ENCODE data around the gene SHISA9.

Gene SHISA9

DNA sequence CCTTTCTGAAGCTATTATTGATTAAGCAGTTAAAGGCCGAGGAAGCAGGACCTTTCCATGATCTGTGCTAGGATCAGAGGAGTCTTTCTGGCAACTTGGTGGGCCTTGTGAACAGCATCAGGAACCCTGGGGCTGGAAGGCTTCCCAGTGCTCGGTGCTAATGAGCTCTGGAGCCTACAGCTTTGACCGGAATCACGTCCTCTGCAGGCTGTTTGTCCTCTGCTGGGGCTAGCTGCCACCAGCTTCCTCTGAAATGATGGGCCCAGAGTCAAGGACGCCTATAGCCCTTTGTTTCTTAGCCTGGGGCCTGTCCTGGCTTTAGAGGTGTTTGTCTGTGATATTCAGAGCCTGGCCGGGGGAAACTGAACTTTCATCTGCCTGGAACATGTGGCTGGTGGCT, 111.6 kb downstream of the SHISA9 start:
- H3K9me3 ChIP-seq (ENCODE audit: insufficient read depth, low read depth, low read length) = no peaks in the 10 kb centered on the region
- H3K4me1 ChIP-seq (ENCODE audit: insufficient read depth, low read length, poor library complexity, severe bottlenecking) = no peaks in the 10 kb centered on the region
- no peaks in the 10 kb centered on the region for H3K36me3 ChIP-seq (ENCODE audit: insufficient read depth, low read length)
- no peaks in the 10 kb centered on the region for H4K20me1 ChIP-seq (ENCODE audit: insufficient read depth, low read length, poor library complexity, severe bottlenecking)
- H3K27me3 ChIP-seq (ENCODE audit: insufficient read depth, low read length, poor library complexity, severe bottlenecking) = no peaks in the 10 kb centered on the region
- H3F3A ChIP-seq (ENCODE audit: low read depth) = no peaks in the 10 kb centered on the region
- H3K9me2 ChIP-seq (replicated peaks; ENCODE audit: low read depth, low read length) = no peaks in the 10 kb centered on the region
- no peaks in the 10 kb centered on the region for H3K79me2 ChIP-seq (ENCODE audit: insufficient read depth, low read length)
- H3K4me3 ChIP-seq (ENCODE audit: low read length, poor library complexity, severe bottlenecking) = no peak overlapping the region
- TF ChIP-seq EZH2phosphoT487 (IDR thresholded peaks at IDR 0.05; ENCODE audit: borderline replicate concordance) = no peak
- TF ChIP-seq, protein P1, sequence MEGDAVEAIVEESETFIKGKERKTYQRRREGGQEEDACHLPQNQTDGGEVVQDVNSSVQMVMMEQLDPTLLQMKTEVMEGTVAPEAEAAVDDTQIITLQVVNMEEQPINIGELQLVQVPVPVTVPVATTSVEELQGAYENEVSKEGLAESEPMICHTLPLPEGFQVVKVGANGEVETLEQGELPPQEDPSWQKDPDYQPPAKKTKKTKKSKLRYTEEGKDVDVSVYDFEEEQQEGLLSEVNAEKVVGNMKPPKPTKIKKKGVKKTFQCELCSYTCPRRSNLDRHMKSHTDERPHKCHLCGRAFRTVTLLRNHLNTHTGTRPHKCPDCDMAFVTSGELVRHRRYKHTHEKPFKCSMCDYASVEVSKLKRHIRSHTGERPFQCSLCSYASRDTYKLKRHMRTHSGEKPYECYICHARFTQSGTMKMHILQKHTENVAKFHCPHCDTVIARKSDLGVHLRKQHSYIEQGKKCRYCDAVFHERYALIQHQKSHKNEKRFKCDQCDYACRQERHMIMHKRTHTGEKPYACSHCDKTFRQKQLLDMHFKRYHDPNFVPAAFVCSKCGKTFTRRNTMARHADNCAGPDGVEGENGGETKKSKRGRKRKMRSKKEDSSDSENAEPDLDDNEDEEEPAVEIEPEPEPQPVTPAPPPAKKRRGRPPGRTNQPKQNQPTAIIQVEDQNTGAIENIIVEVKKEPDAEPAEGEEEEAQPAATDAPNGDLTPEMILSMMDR (conservative IDR thresholded peaks at IDR 0.05; ENCODE audit: low read length) = no peak
- H2AFZ ChIP-seq (ENCODE audit: low read length) = no peak overlapping the region
- H3K9ac ChIP-seq (ENCODE audit: low read depth, low read length, poor library complexity, severe bottlenecking) = no peak overlapping the region
- no peak overlapping the region for H3K4me2 ChIP-seq (ENCODE audit: low read depth, low read length, poor library complexity, severe bottlenecking)

DNA sequence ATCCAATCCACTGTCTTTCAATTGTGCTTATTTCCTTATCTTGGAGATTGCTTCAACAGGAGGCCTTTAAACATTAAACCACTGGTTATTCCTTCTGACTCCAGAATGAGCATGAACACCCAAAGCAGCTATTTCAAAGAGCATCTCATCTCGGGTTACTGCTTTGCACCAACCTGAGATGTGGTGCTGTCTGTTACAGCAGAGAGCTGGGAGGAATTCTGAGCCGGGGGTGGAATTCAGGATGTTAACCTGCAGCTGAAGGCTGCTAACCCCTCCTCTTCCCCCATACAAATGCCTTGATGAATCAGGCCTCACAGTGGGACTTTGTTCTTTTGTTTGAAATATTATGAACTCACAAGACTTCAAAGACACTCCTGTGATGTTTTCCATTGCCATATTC, 113.1 kb downstream of the SHISA9 start:
- H3K79me2 ChIP-seq (ENCODE audit: insufficient read depth, low read length) = no peaks in the 10 kb centered on the region
- no peaks in the 10 kb centered on the region for H3K9me2 ChIP-seq (replicated peaks; ENCODE audit: low read depth, low read length)
- H3K9ac ChIP-seq (ENCODE audit: low read depth, low read length, poor library complexity, severe bottlenecking) = no peak overlapping the region
- TF ChIP-seq EZH2phosphoT487 (IDR thresholded peaks at IDR 0.05; ENCODE audit: borderline replicate concordance) = no peak
- TF ChIP-seq, protein P1 (conservative IDR thresholded peaks at IDR 0.05; ENCODE audit: low read length) = no peak
- no peak overlapping the region for H3K4me2 ChIP-seq (ENCODE audit: low read depth, low read length, poor library complexity, severe bottlenecking)
- no peak overlapping the region for H2AFZ ChIP-seq (ENCODE audit: low read length)
- H3K27me3 ChIP-seq (ENCODE audit: insufficient read depth, low read length, poor library complexity, severe bottlenecking) = no peaks in the 10 kb centered on the region
- no peaks in the 10 kb centered on the region for H3K9me3 ChIP-seq (ENCODE audit: insufficient read depth, low read depth, low read length)
- no peaks in the 10 kb centered on the region for H3K36me3 ChIP-seq (ENCODE audit: insufficient read depth, low read length)
- no peaks in the 10 kb centered on the region for H3K4me1 ChIP-seq (ENCODE audit: insufficient read depth, low read length, poor library complexity, severe bottlenecking)
- H4K20me1 ChIP-seq (ENCODE audit: insufficient read depth, low read length, poor library complexity, severe bottlenecking) = no peaks in the 10 kb centered on the region
- H3K4me3 ChIP-seq (ENCODE audit: low read length, poor library complexity, severe bottlenecking) = no peak overlapping the region
- no peaks in the 10 kb centered on the region for H3F3A ChIP-seq (ENCODE audit: low read depth)

DNA sequence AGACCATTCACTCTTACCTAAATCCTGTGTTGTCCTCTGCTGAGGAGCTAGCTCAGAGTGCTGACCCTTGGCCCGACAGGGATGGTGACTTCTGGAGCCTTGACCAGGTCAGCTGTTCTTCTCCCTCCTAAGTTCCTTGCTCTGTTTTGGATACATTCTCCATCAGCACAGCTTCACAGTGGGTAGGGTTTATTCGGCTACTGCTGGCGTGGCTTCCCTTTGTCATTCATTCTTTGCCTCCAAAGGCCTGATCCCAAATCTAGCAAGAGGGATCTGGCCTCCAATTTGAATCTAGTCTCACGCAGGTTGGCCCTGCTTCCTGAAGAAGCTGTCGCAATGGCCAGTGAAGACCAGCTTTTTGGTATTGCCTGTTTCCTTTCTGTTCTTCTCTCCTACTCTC, 116.6 kb downstream of the SHISA9 start:
- H3K27me3 ChIP-seq (ENCODE audit: insufficient read depth, low read length, poor library complexity, severe bottlenecking) = no peaks in the 10 kb centered on the region
- no peak overlapping the region for H3K4me3 ChIP-seq (ENCODE audit: low read length, poor library complexity, severe bottlenecking)
- no peak overlapping the region for H3K4me2 ChIP-seq (ENCODE audit: low read depth, low read length, poor library complexity, severe bottlenecking)
- no peaks in the 10 kb centered on the region for H4K20me1 ChIP-seq (ENCODE audit: insufficient read depth, low read length, poor library complexity, severe bottlenecking)
- H2AFZ ChIP-seq (ENCODE audit: low read length) = no peak overlapping the region
- TF ChIP-seq, protein P1 (conservative IDR thresholded peaks at IDR 0.05; ENCODE audit: low read length) = no peak
- TF ChIP-seq EZH2phosphoT487 (IDR thresholded peaks at IDR 0.05; ENCODE audit: borderline replicate concordance) = no peak
- H3K9me3 ChIP-seq (ENCODE audit: insufficient read depth, low read depth, low read length) = no peaks in the 10 kb centered on the region
- H3K36me3 ChIP-seq (ENCODE audit: insufficient read depth, low read length) = no peaks in the 10 kb centered on the region
- no peaks in the 10 kb centered on the region for H3F3A ChIP-seq (ENCODE audit: low read depth)
- no peak overlapping the region for H3K9ac ChIP-seq (ENCODE audit: low read depth, low read length, poor library complexity, severe bottlenecking)
- no peaks in the 10 kb centered on the region for H3K9me2 ChIP-seq (replicated peaks; ENCODE audit: low read depth, low read length)
- H3K4me1 ChIP-seq (ENCODE audit: insufficient read depth, low read length, poor library complexity, severe bottlenecking) = no peaks in the 10 kb centered on the region
- no peaks in the 10 kb centered on the region for H3K79me2 ChIP-seq (ENCODE audit: insufficient read depth, low read length)

All from Loucy (cell line).